ENCODE data around the gene S1PR4.

DNA sequence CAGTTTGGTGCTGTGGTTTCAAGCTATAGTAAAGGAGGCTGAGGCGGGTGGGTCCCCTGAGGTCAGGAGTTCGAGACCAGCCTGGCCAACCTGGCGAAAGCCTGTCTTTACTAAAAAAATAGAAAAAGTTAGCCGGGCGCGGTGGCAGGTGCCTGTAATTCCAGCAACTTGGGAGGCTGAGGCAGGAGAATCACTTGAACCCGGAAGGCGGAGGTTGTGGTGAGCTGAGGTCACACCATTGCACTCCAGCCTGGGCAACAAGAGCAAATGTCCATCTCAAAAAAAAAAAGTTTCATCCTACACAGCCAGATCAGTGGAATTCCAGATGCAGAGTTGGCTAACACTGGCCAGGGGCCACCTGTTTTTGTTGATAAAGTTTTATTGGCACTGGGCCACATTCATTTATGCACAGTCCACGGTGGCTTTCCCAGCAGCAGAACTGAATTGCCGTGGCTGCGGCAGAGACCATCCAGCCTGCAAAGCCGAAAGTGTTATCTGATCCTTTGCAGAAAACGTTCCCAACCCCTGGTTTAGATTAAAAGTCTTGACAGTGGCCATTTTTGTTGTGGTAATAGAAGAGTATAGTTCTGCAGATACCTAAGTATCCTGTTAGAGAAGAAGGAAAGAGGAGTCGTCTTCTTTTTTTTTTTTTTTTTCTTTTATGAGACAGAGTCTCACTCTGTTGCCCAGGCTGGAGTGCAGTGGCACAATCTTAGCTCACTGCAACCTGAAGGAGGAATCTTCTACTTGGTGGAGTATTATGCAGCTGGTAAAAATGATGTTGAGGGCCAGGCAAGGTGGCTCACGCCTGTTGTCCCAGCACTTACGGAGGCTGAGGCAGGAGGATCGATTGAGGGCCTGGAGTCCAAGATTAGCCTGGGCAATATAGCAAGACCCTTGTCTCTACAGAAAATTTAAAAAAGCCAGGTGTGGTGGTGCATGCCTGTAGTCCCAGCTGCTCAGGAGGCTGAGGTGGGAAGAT, 15.8 kb downstream of the S1PR4 start:
- TF ChIP-seq, protein P1, sequence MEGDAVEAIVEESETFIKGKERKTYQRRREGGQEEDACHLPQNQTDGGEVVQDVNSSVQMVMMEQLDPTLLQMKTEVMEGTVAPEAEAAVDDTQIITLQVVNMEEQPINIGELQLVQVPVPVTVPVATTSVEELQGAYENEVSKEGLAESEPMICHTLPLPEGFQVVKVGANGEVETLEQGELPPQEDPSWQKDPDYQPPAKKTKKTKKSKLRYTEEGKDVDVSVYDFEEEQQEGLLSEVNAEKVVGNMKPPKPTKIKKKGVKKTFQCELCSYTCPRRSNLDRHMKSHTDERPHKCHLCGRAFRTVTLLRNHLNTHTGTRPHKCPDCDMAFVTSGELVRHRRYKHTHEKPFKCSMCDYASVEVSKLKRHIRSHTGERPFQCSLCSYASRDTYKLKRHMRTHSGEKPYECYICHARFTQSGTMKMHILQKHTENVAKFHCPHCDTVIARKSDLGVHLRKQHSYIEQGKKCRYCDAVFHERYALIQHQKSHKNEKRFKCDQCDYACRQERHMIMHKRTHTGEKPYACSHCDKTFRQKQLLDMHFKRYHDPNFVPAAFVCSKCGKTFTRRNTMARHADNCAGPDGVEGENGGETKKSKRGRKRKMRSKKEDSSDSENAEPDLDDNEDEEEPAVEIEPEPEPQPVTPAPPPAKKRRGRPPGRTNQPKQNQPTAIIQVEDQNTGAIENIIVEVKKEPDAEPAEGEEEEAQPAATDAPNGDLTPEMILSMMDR (IDR thresholded peaks at IDR 0.05; ENCODE audit: insufficient read depth, low read depth, low read length) = no peak
- TF ChIP-seq EZH2 (IDR thresholded peaks at IDR 0.05; ENCODE audit: insufficient read depth, low read length) = no peak

Measured in astrocyte (in vitro differentiated cells and primary cell).